Body of pancreas (tissue), 4 donors: Measurements from ENCODE around the gene MAP4K3.

ENCODE experiments used
- CTCF ChIP-seq, 7 experiments: fragments of 450-650 bp in 4 of 7; fragments of 200-600 bp in 3 of 7; sonication (generic) in 3 of 7; IDR thresholded peaks; one replicate each; pipeline ENCODE4 v1.5.1; 2016 to 2019; ENCODE audit warnings: antibody characterized with exemption in 7 of 7
- POLR2A ChIP-seq, 3 donors: fragments of 450-650 bp; IDR thresholded peaks; one replicate each; pipeline ENCODE4 v1.6.1; 2016; ENCODE audit warnings: antibody characterized with exemption in 3 of 3, mild to moderate bottlenecking in 2 of 3

DNA sequence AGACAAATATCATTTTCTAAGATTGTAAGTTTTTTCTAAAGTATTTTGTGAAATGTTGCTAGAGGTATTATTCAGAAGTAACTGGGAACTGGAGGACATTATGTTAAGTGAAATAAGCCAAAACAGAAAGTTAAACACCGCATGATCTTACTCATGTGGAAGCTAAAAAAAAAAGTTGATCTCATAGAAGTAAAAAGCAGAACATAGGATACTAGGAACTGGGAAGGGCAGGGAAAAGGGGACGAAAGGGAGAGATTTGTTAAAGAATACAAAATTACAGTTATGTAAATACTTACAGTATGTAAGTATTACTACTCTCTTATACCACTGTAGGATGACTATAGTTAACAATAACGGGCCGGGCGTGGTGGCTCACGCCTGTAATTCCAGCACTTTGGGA lies 146.7 kb downstream of the MAP4K3 start:
- TF ChIP-seq POLR2A (IDR thresholded peaks at IDR 0.05) (no peak), CTCF (IDR thresholded peaks at IDR 0.05) (no peak)
